Hypothalamus (tissue), 51 donors: Measurements from ENCODE around the gene TGFBR2.
A peak's percentile ranks its signal among the peaks of the same experiment; 100 is the strongest.
"Not testable (repeated sequence)": the region's sequence is repeated elsewhere in the genome, so short reads cannot be mapped to it uniquely, and the experiment has no call there.

ENCODE experiments used
- DNase-seq, 51 donors: peaks; one replicate each; lab custom pipeline; 2025; lab: John Stamatoyannopoulos, UW

TGFBR2 gene

GRCh38 chr3:30654269-30654668 is 47.9 kb downstream of the TGFBR2 start:
- DNase-seq = no peak

GRCh38 chr3:30655187-30655812 is 48.9 kb downstream of the TGFBR2 start:
- peak in 1 of 51 donors; percentile 17 for DNase-seq

- DNase-seq = no peak
These were observed 50.3 kb downstream of the TGFBR2 start for GRCh38 chr3:30656624-30657141.

GRCh38 chr3:30657914-30658313 is 51.5 kb downstream of the TGFBR2 start:
- DNase-seq = no peak

GRCh38 chr3:30658328-30659052 is 52.1 kb downstream of the TGFBR2 start:
- DNase-seq = peak in 2 of 51 donors; percentile 0 to 19

GRCh38 chr3:30659270-30660130 is 53.1 kb downstream of the TGFBR2 start:
- DNase-seq = no peak

GRCh38 chr3:30660136-30660535 is 53.7 kb downstream of the TGFBR2 start:
- no peak for DNase-seq

GRCh38 chr3:30660656-30661055 is 54.3 kb downstream of the TGFBR2 start:
- DNase-seq = no peak

GRCh38 chr3:30661098-30661873 is 54.9 kb downstream of the TGFBR2 start:
- no peak for DNase-seq

GRCh38 chr3:30662836-30663235 is 56.4 kb downstream of the TGFBR2 start:
- no peak for DNase-seq

GRCh38 chr3:30663533-30664241 is 57.3 kb downstream of the TGFBR2 start:
- DNase-seq = no peak

GRCh38 chr3:30664459-30664858 is 58.1 kb downstream of the TGFBR2 start:
- no peak for DNase-seq

- DNase-seq = no peak
These were observed 58.5 kb downstream of the TGFBR2 start for GRCh38 chr3:30664884-30665283.

GRCh38 chr3:30665539-30665938 is 59.1 kb downstream of the TGFBR2 start:
- DNase-seq = no peak

GRCh38 chr3:30666572-30667279 is 60.3 kb downstream of the TGFBR2 start:
- DNase-seq = no peak

GRCh38 chr3:30667280-30667651 is 60.9 kb downstream of the TGFBR2 start:
- no peak for DNase-seq

- DNase-seq = no peak
These were observed 61.7 kb downstream of the TGFBR2 start for GRCh38 chr3:30668051-30668609.

- DNase-seq = not testable (repeated sequence)
These were observed 63.0 kb downstream of the TGFBR2 start for GRCh38 chr3:30669360-30669934.
